NCI-H1436 treated with DMSO at 0.1 percent for 48 hours (cell line): Measurements from ENCODE around the gene RAD23B.
"Not testable (repeated sequence)": the region's sequence is repeated elsewhere in the genome, so short reads cannot be mapped to it uniquely, and the experiment has no call there.

Experiments
- DNase-seq: peaks from one replicate; lab custom pipeline; 2025; lab: John Stamatoyannopoulos, UW

RAD23B gene

GRCh38 chr9:107282759-107283622 lies at the start of gene RAD23B:
Gene RAD23B (plus strand): TSS chr9:107283279. CDS start chr9:107283630, 351 bp downstream.
- DNase-seq = peak; percentile 82

GRCh38 chr9:107235765-107236442 lies 47.2 kb upstream of the RAD23B start:
- no peak for DNase-seq

GRCh38 chr9:107237873-107238272 lies 45.2 kb upstream of the RAD23B start:
- DNase-seq = no peak

- no peak for DNase-seq
These were observed 43.6 kb upstream of the RAD23B start for GRCh38 chr9:107239474-107239873.

- no peak for DNase-seq
These were observed 42.8 kb upstream of the RAD23B start for GRCh38 chr9:107240260-107240659.

GRCh38 chr9:107242073-107243030 lies 40.7 kb upstream of the RAD23B start:
- DNase-seq = no peak

- DNase-seq = no peak
These were observed 39.3 kb upstream of the RAD23B start for GRCh38 chr9:107243742-107244141.

GRCh38 chr9:107246259-107247254 lies 36.5 kb upstream of the RAD23B start:
- DNase-seq = no peak

- DNase-seq = no peak
These were observed 34.4 kb upstream of the RAD23B start for GRCh38 chr9:107248714-107249113.

- DNase-seq = no peak
These were observed 33.9 kb upstream of the RAD23B start for GRCh38 chr9:107249131-107249533.

- DNase-seq = no peak
These were observed 33.3 kb upstream of the RAD23B start for GRCh38 chr9:107249665-107250285.

GRCh38 chr9:107251756-107252322 lies 31.2 kb upstream of the RAD23B start:
- DNase-seq = no peak

- DNase-seq = no peak
These were observed 24.2 kb upstream of the RAD23B start for GRCh38 chr9:107258919-107259318.

GRCh38 chr9:107259751-107260313 lies 23.2 kb upstream of the RAD23B start:
- not testable (repeated sequence) for DNase-seq

- DNase-seq = no peak
These were observed 22.5 kb upstream of the RAD23B start for GRCh38 chr9:107260437-107261081.

GRCh38 chr9:107261106-107261505 lies 22.0 kb upstream of the RAD23B start:
- DNase-seq = no peak

GRCh38 chr9:107263289-107263688 lies 19.8 kb upstream of the RAD23B start:
- DNase-seq = no peak

- no peak for DNase-seq
These were observed 16.3 kb upstream of the RAD23B start for GRCh38 chr9:107266624-107267368.
